ENCODE results near the gene RAB36. TPM values are rescaled to one million over a fixed set of nuclear protein-coding genes. Genes with fewer than 3 reads are reported as not detected.

The RAB36 gene
- total and polyA plus RNA-seq, 5 experiments from 2014 or later, result 0.66 to 2.0 (median 1.1) TPM

DNA sequence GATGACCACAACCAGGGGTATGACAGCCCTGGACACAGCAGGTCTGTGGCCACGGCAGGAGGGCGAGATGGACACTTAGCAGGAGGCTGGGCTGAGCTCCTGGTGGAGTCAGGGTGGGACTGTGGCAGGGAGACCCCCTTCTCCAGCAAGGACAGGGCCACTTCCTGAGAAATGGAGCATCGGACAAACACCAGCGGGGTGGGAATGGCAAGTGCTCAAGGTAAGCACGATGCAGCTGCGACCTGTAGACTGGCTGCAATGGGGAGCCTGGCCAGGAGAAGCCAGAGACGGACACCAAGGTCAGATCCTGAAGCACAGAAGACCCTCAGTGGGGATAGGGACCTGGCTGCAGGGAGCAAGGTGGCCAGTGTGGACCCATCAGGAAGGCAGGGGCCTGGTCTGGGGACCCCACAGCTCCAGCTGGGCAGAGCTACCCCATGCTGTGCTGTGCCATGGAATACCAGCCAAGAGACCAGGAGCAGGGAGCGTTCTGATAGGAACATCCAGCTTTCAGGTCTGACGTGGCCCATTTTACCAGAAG, 32.7 kb upstream of the RAB36 start:
- peaks cover 0 to 2% (median under 1%) of the 10 kb centered on the region in 4 donors for H3K4me1 Mint-ChIP-seq
- no peak for ATAC-seq
- no peak overlapping the region for H3K27ac Mint-ChIP-seq
- H3K4me3 Mint-ChIP-seq, result no peak overlapping the region
- peaks cover 0 to 2% (median 0%) of the 10 kb centered on the region in 9 donors for H3K9me3 Mint-ChIP-seq
- no peak for DNase-seq
- no peaks in the 10 kb centered on the region for H3K27me3 Mint-ChIP-seq
- POLR2A ChIA-PET, result interaction anchor here (0.5 kb wide), 1 partner anchor 28 kb away, joined by 6 read pairs; no protein-coding TSS in a partner anchor
- no peaks in the 10 kb centered on the region for H3K36me3 Mint-ChIP-seq

DNA sequence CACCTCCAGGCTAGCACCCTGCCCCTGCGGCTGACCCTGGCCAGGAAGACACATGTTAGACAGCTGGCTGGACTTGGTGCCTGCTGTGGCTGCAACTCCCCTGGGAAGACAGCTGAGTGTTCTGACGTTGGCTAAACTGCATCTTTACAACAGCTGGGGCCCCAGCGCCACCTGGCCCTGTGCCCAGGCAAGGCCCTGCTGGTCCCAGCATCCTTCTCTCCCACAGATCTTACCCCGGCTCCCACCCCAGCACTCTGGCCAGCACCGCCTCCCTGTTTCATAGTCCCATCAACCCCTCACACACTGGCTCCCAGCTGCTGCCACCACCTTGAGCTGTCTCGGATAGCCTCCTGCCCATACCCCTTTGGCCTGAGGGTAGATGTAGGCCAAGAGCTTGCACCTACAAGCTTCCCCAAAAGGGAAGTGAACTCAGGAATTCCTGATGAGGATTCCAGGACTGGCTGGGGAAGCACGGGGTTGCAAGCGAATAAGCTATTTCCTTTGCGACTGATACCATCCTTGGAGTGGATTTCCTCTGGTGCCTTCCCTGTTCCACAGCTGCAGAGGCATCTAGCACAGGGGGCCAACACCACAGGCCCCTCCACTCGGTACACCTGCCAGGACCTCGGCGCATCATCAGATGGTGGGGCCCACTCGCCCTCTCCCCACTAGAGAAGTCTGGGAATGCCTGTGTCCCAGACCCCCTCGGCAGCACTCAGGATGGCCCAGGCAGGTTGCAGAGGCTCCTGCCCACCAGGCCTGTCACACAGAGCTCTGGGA, 32.0 kb upstream of the RAB36 start:
- no peak for DNase-seq
- no peak for ATAC-seq
- H3K36me3 Mint-ChIP-seq, result no peaks in the 10 kb centered on the region
- peaks cover 0 to 2% (median 0%) of the 10 kb centered on the region in 4 donors for H3K4me1 Mint-ChIP-seq
- H3K27ac Mint-ChIP-seq, result peak overlapping the region in 1 of 10 donors; percentile 7
- POLR2A ChIA-PET, result interaction anchor here (0.5 kb wide), 1 partner anchor 28 kb away, joined by 6 read pairs; no protein-coding TSS in a partner anchor
- H3K27me3 Mint-ChIP-seq, result no peaks in the 10 kb centered on the region
- no peak overlapping the region for H3K4me3 Mint-ChIP-seq
- peaks cover 0 to 2% (median 0%) of the 10 kb centered on the region in 9 donors for H3K9me3 Mint-ChIP-seq

DNA sequence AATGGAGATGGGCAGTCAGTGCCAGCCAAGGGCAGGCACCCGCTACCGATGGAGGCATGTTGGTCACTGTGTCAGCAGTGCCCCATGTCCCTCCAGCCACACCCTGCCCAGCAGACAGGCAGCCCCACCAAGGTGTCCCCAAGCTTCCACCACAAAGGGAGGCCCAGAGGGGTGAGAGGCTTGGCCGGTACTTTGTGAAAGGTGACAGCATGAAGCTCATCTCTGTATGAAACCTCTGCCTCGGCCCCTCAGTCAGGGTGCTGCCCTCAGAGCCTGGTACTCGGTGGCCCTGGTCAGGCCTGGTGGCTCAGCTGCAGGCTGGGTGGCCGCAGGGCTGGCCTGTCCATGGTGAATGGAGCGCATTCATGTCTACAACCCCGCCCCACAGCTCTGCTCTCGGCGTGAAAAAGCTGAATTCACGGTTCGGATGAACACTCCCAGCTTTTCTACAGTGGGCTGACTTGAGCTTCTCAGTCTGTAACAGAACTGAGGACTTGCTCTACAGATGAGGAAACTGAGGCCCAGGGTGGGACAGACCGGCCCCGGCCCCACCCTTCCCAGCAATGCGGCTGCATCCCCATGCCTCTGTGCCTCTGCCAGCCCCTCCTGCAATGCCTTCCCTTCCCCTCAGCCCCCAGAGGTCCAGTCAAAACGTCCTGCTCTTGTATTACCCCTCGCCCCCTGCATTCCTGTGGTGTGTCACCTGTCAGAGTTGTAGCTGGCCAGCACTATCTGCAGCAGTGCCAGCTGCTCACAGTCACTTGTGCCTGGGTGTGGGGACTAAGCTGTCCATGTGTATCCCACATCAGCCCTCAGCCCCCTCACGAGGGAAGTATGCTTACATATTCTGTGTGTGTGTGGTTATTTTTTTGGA, 31.2 kb upstream of the RAB36 start:
- ATAC-seq (no peak), DNase-seq (no peak)
- POLR2A ChIA-PET, result no interaction called here
- Mint-ChIP-seq H3K9me3 (peaks cover 0 to 2% (median 0%) of the 10 kb centered on the region in 9 donors), H3K27ac (peak overlapping the region in 1 of 10 donors; percentile 45), H3K36me3 (no peaks in the 10 kb centered on the region), H3K27me3 (no peaks in the 10 kb centered on the region), H3K4me3 (no peak overlapping the region), H3K4me1 (peaks cover 2 to 3% (median 2%) of the 10 kb centered on the region in 4 donors)

DNA sequence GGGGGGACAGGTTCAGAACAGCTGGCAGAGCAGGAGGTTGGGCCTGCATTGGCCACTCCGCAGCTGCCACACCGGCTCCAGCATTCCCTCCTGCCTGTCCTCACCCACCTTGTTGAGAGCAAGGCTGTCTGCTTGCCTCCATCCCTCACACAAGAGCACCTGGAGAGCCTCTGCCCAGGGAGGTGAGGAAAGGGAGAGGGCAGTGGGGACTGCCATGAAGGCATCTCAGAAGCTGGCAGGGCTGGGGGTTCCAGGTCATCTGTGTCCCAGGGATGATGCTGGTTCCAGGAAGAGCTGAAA, 30.6 kb upstream of the RAB36 start:
- Mint-ChIP-seq H3K4me1 (peaks cover 7 to 8% (median 8%) of the 10 kb centered on the region in 4 donors), H3K36me3 (no peaks in the 10 kb centered on the region), H3K27ac (peak overlapping the region in 2 of 10 donors; percentile 40 to 45), H3K4me3 (no peak overlapping the region), H3K27me3 (no peaks in the 10 kb centered on the region), H3K9me3 (peaks cover 0 to 2% (median 0%) of the 10 kb centered on the region in 9 donors)
- ATAC-seq (no peak), DNase-seq (no peak)
- POLR2A ChIA-PET, result no interaction called here

DNA sequence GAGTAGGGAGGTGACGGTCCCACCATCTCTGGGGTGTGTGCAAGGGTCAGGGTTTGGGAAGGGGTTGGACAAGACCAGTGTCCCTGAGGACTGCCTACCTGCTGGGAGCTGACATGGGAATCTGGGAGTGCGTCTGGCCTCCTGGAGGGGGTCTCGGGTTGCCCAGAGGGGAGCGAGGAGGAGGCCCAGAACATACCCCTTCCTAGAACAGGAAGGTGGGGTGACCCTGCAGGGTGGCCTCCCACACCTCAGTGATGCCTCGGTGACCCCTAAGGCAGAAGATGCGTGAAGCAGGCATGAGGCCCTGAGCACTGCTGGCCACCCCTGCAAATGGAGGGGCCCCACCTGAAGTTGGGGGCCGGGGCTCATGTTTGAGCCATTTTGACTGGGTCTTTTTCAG, 29.9 kb upstream of the RAB36 start:
- Mint-ChIP-seq H3K27me3 (no peaks in the 10 kb centered on the region), H3K4me3 (no peak overlapping the region), H3K36me3 (no peaks in the 10 kb centered on the region), H3K27ac (no peak overlapping the region), H3K9me3 (peaks cover 0 to 2% (median 0%) of the 10 kb centered on the region in 9 donors), H3K4me1 (peaks cover 11 to 14% (median 13%) of the 10 kb centered on the region in 4 donors)
- ATAC-seq (no peak), DNase-seq (no peak)
- POLR2A ChIA-PET, result no interaction called here

DNA sequence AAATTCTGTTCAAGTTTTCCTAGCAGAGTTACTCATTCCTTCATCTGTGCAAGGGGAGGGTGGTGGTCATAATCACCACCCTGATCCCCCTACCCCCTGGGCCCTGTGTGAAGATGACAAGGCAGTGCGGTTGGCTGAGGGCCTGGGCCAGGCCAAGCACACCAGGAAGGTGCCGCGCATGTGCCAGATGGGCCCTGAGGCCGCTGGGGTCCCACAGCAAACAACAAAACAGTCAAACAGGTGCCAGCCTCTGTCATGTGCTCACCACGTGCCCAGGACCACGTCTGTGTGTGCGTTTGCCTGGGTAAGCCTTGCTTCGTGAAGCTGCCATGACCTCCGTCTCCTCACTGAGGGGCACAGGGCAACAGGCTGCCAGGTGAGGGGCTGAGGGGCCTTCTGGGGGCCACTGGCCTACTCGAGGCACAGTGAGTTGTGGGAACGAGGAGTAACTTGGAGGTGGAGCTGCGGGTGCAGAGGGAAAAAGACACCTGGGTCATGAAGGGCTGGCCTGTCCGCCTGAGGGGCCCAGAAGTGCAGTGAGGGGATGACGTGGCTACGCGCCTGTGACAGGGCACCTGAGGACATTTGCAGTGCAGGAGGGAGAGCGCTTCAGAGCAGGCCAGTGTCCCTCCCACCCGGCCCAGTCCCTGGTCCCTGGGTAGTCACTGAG, 29.3 kb upstream of the RAB36 start:
- peaks cover 0 to 2% (median 0%) of the 10 kb centered on the region in 9 donors for H3K9me3 Mint-ChIP-seq
- H3K36me3 Mint-ChIP-seq, result no peaks in the 10 kb centered on the region
- H3K4me1 Mint-ChIP-seq, result peaks cover 11 to 18% (median 15%) of the 10 kb centered on the region in 4 donors
- DNase-seq, result no peak
- H3K27ac Mint-ChIP-seq, result peak overlapping the region in 4 of 10 donors; percentile 37 to 87 (median 68)
- no peak overlapping the region for H3K4me3 Mint-ChIP-seq
- POLR2A ChIA-PET, result no interaction called here
- H3K27me3 Mint-ChIP-seq, result no peaks in the 10 kb centered on the region
- no peak for ATAC-seq

DNA sequence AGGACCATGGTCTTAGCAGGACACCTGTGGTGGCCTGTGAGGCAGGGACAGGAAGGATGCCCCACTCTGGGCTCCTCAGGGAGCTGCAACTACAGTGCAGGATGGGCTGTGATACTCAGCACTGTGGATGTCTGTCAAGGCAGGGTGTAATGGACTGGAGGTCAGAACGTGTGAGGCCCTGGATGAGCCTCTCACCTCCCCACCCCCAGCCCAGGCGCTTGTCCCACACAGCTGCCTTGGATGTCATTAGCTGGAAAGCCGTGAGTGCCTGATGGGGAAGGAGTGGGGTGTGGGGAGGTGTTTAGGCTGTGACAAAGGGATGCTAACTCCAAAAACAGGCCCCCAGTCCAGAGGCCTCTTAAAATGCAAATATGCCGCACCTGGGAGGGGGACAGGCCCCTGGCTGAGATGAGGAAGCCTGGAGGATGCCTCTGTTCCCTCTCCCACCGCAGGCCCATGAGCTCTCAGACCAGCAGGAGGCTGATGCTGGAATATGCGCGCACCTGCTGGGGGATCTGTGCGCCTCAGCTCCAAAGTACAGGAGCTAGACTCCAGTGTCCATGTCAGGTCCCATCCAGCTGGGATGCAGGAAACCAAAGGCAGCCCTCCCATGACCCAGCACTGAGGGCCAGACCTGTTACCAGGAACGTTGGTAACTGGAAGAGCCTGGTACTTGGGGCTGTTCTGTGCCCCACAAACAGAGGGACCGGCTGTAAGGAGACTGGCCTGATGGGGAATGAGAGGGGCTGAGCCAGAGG, 28.6 kb upstream of the RAB36 start:
- peaks cover 11 to 18% (median 15%) of the 10 kb centered on the region in 4 donors for H3K4me1 Mint-ChIP-seq
- peaks cover 0 to 2% (median 0%) of the 10 kb centered on the region in 9 donors for H3K9me3 Mint-ChIP-seq
- no peaks in the 10 kb centered on the region for H3K36me3 Mint-ChIP-seq
- H3K27me3 Mint-ChIP-seq, result no peaks in the 10 kb centered on the region
- POLR2A ChIA-PET, result no interaction called here
- ATAC-seq, result no peak
- no peak for DNase-seq
- peak overlapping the region in 1 of 10 donors; percentile 87 for H3K27ac Mint-ChIP-seq
- H3K4me3 Mint-ChIP-seq, result no peak overlapping the region

DNA sequence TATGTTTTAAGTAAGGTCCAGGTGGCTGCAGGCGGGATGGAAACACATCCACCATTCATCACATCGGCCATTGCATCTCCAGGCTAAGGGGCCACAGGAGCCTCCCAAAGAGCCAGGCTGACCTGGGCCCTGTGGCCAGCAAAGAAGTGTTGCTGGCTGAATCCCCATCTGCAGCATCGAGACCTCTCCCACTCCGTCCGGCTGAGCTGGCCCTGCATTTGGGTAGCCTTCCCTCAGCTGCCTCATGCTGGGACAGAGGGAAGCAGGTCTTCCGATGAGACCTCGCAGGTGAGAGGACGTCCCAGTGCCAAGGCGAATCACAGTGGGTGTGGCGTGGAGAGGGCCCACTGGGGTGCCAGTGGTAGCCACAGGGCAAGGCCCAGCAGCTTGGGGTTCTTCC, 28.0 kb upstream of the RAB36 start:
- no peaks in the 10 kb centered on the region for H3K36me3 Mint-ChIP-seq
- ATAC-seq (no peak), DNase-seq (no peak)
- H3K9me3 Mint-ChIP-seq, result peaks cover 0 to 2% (median 0%) of the 10 kb centered on the region in 9 donors
- peaks cover 11 to 18% (median 15%) of the 10 kb centered on the region in 4 donors for H3K4me1 Mint-ChIP-seq
- no peaks in the 10 kb centered on the region for H3K27me3 Mint-ChIP-seq
- H3K27ac Mint-ChIP-seq, result peak overlapping the region in 2 of 10 donors; percentile 10 to 87
- POLR2A ChIA-PET, result no interaction called here
- H3K4me3 Mint-ChIP-seq, result no peak overlapping the region

DNA sequence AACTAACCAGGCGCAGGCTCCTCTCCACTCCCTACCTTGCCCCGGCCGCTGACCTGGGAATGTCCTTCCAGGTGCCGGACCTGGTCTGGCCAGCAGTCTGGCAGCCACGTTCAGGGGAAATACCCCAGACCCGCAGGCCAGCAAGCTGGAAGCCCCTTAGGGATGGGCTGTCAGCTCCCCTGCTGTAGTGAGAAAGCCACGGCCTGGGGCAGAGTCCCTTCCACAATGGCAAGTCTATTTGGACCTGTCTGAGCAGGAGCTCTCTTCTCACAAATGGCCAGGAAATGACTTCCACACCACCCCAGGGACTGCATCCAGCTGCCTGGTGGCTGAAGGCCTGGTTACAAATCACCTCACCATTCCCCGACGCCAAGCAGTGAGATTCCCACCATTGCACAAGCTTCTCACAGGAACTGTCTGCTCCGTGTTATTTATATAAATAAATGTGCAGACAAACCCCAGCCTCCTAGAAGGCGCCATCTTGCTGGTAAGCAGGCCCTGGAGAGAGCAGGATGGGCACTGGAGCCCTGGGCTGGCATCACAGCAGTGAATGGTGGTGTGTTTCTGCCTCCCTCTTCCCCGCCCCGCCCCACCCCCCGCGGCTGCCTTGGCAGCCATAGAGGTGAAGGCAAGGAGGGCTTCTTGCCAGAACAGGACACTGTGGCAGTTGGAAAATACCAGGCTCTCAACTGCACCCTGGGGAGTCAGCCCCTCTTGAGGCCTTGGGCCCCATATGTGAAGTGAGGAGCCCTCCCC, 27.2 kb upstream of the RAB36 start:
- Mint-ChIP-seq H3K27me3 (no peaks in the 10 kb centered on the region), H3K4me1 (peaks cover 11 to 19% (median 15%) of the 10 kb centered on the region in 4 donors), H3K27ac (peak overlapping the region in 4 of 10 donors; percentile 60 to 97 (median 80)), H3K36me3 (no peaks in the 10 kb centered on the region), H3K9me3 (peaks cover 0 to 2% (median 0%) of the 10 kb centered on the region in 9 donors), H3K4me3 (peak overlapping the region in 1 of 10 donors; percentile 39)
- DNase-seq (no peak), ATAC-seq (no peak)
- POLR2A ChIA-PET, result interaction anchor here (2.8 kb wide), 1 partner anchor 22 kb away, joined by 12 read pairs; no protein-coding TSS in a partner anchor

DNA sequence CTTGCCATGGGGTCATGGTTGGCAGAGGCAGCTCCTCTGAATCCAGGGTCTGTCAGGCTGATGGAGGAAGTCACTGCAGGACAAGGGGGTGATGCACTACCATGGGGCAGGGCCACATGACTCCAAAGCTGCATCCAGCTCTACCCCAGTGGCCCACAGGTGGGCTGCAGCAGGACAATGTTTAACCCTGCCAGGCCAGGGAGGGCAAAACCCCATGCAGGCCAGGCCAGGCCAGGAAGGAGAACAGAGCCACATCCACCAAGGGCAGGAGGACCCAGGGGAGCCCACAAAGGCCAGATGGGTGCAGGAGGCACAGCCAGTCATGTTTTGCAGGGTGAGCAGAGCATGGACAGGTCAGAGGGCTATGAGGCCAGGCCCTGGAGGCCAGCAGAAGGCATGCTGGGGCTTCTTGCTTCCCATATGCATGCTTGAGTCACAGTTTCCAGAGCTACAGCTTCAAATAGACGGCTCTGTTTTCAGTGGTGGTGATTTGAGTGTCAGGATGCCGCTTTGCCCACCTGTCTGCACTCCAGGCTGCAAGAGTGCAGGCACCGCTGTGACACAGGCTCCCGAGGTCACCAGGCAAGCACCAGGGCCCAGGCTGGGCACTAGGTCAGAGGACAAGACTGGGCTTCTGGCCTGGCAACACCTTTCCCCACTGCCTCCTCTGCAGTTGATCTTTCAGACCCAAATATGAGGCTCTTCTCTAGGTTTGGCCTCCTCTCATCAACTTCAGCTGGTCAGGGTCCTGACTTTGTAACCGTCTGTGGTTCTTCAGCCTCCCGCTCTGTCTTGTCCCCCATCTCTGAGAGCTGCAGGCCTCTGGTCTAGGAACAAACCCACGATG, 26.4 kb upstream of the RAB36 start:
- H3K27ac Mint-ChIP-seq, result peak overlapping the region; percentile 85 to 98 (median 96)
- DNase-seq, result no peak
- peaks cover 0 to 2% (median 0%) of the 10 kb centered on the region in 9 donors for H3K9me3 Mint-ChIP-seq
- H3K36me3 Mint-ChIP-seq, result no peaks in the 10 kb centered on the region
- POLR2A ChIA-PET, result interaction anchor here (1.1 to 2.8 kb wide), 4 partner anchors 9 to 21 kb away, joined by 4 to 12 read pairs (median 6); no protein-coding TSS in a partner anchor
- H3K4me3 Mint-ChIP-seq, result peak overlapping the region; percentile 38 to 83 (median 56)
- H3K27me3 Mint-ChIP-seq, result no peaks in the 10 kb centered on the region
- peaks cover 11 to 19% (median 15%) of the 10 kb centered on the region in 4 donors for H3K4me1 Mint-ChIP-seq
- ATAC-seq, result no peak

Measured in naive thymus-derived CD8-positive, alpha-beta T cell (primary cell).